ENCODE measurements around the gene ZFYVE16. TPM values are rescaled to one million over a fixed set of nuclear protein-coding genes. Genes with fewer than 3 reads are reported as not detected.
"Not testable (repeated sequence)": the region's sequence is repeated elsewhere in the genome, so short reads cannot be mapped to it uniquely, and the experiment has no call there.

The ZFYVE16 gene
- total and polyA plus RNA-seq, 4 donors = 63.3 to 113 (median 72.5) TPM

GRCh38 chr5:80408484-80409366, 861 bp downstream of the ZFYVE16 start:
- no peaks in the 10 kb centered on the region for H3K9me3 ChIP-seq (ENCODE audit: control insufficient read depth, insufficient read depth, low read length)
- H3K27me3 ChIP-seq (ENCODE audit: control insufficient read depth, insufficient read depth, low read length) = no peaks in the 10 kb centered on the region
- H3K36me3 ChIP-seq (ENCODE audit: control insufficient read depth, insufficient read depth, low read length) = peaks cover 8% of the 10 kb centered on the region
- peak overlapping the region; percentile 99 for H3K27ac ChIP-seq (ENCODE audit: low read depth, low read length)
- H3K4me3 ChIP-seq (ENCODE audit: low read depth, low read length) = peak overlapping the region; percentile 94
- DNase-seq (ENCODE audit: low read depth in 4 of 6, low spot score in 6 of 6) = peak in 4 of 6 donors; percentile 44 to 88 (median 68)
- WGBS (ENCODE audit: insufficient coverage) = 0% methylated on average over 14 of the region's 24 CpGs
- peaks cover 8% of the 10 kb centered on the region for H3K4me1 ChIP-seq (ENCODE audit: control insufficient read depth, insufficient read depth, low read length)

GRCh38 chr5:80409367-80409966, 1.6 kb downstream of the ZFYVE16 start:
- H3K9me3 ChIP-seq (ENCODE audit: control insufficient read depth, insufficient read depth, low read length) = no peaks in the 10 kb centered on the region
- peak overlapping the region; percentile 49 for H3K27ac ChIP-seq (ENCODE audit: low read depth, low read length)
- H3K36me3 ChIP-seq (ENCODE audit: control insufficient read depth, insufficient read depth, low read length) = peaks cover 8% of the 10 kb centered on the region
- H3K4me1 ChIP-seq (ENCODE audit: control insufficient read depth, insufficient read depth, low read length) = peaks cover 8% of the 10 kb centered on the region
- peak in 4 of 6 donors; percentile 9 to 50 (median 38) for DNase-seq (ENCODE audit: low read depth in 4 of 6, low spot score in 6 of 6)
- peak overlapping the region; percentile 94 for H3K4me3 ChIP-seq (ENCODE audit: low read depth, low read length)
- H3K27me3 ChIP-seq (ENCODE audit: control insufficient read depth, insufficient read depth, low read length) = no peaks in the 10 kb centered on the region
- 9% methylated on average over 2 of the region's 6 CpGs for WGBS (ENCODE audit: insufficient coverage)

GRCh38 chr5:80411589-80412219, 3.8 kb downstream of the ZFYVE16 start:
- no peak overlapping the region for H3K27ac ChIP-seq (ENCODE audit: low read depth, low read length)
- peaks cover 8% of the 10 kb centered on the region for H3K4me1 ChIP-seq (ENCODE audit: control insufficient read depth, insufficient read depth, low read length)
- WGBS (ENCODE audit: insufficient coverage) = 78% methylated on average over 1 of the region's 3 CpGs
- H3K9me3 ChIP-seq (ENCODE audit: control insufficient read depth, insufficient read depth, low read length) = no peaks in the 10 kb centered on the region
- no peaks in the 10 kb centered on the region for H3K27me3 ChIP-seq (ENCODE audit: control insufficient read depth, insufficient read depth, low read length)
- H3K36me3 ChIP-seq (ENCODE audit: control insufficient read depth, insufficient read depth, low read length) = peaks cover 8% of the 10 kb centered on the region
- H3K4me3 ChIP-seq (ENCODE audit: low read depth, low read length) = no peak overlapping the region
- no peak for DNase-seq (ENCODE audit: low read depth in 4 of 6, low spot score in 6 of 6)

GRCh38 chr5:80414113-80414512, 6.2 kb downstream of the ZFYVE16 start:
- Histone ChIP-seq H3K9me3 (ENCODE audit: control insufficient read depth, insufficient read depth, low read length) (no peaks in the 10 kb centered on the region), H3K27me3 (ENCODE audit: control insufficient read depth, insufficient read depth, low read length) (no peaks in the 10 kb centered on the region), H3K4me3 (ENCODE audit: low read depth, low read length) (no peak overlapping the region), H3K36me3 (ENCODE audit: control insufficient read depth, insufficient read depth, low read length) (peaks cover 11% of the 10 kb centered on the region), H3K27ac (ENCODE audit: low read depth, low read length) (no peak overlapping the region), H3K4me1 (ENCODE audit: control insufficient read depth, insufficient read depth, low read length) (peaks cover 3% of the 10 kb centered on the region)
- DNase-seq (ENCODE audit: low read depth in 4 of 6, low spot score in 6 of 6) = no peak
- WGBS (ENCODE audit: insufficient coverage) = 100% methylated on average over 1 of the region's 1 CpG

- H3K4me3 ChIP-seq (ENCODE audit: low read depth, low read length) = no peak overlapping the region
- no peak for DNase-seq (ENCODE audit: low read depth in 4 of 6, low spot score in 6 of 6)
- H3K9me3 ChIP-seq (ENCODE audit: control insufficient read depth, insufficient read depth, low read length) = no peaks in the 10 kb centered on the region
- H3K36me3 ChIP-seq (ENCODE audit: control insufficient read depth, insufficient read depth, low read length) = peaks cover 7% of the 10 kb centered on the region
- no CpG with 5 or more reads among the region's 1 CpG for WGBS (ENCODE audit: insufficient coverage)
- no peaks in the 10 kb centered on the region for H3K4me1 ChIP-seq (ENCODE audit: control insufficient read depth, insufficient read depth, low read length)
- no peak overlapping the region for H3K27ac ChIP-seq (ENCODE audit: low read depth, low read length)
- H3K27me3 ChIP-seq (ENCODE audit: control insufficient read depth, insufficient read depth, low read length) = no peaks in the 10 kb centered on the region
Observed at GRCh38 chr5:80417973-80418372, 10.1 kb downstream of the ZFYVE16 start.

- not testable (repeated sequence) for H3K27me3 ChIP-seq (ENCODE audit: control insufficient read depth, insufficient read depth, low read length); H3K4me3 ChIP-seq (ENCODE audit: low read depth, low read length); H3K9me3 ChIP-seq (ENCODE audit: control insufficient read depth, insufficient read depth, low read length); H3K4me1 ChIP-seq (ENCODE audit: control insufficient read depth, insufficient read depth, low read length); DNase-seq (ENCODE audit: low read depth in 4 of 6, low spot score in 6 of 6); H3K27ac ChIP-seq (ENCODE audit: low read depth, low read length); H3K36me3 ChIP-seq (ENCODE audit: control insufficient read depth, insufficient read depth, low read length)
- 100% methylated on average over 2 of the region's 3 CpGs for WGBS (ENCODE audit: insufficient coverage)
Observed at GRCh38 chr5:80424365-80424764, 16.5 kb downstream of the ZFYVE16 start.

- H3K36me3 ChIP-seq (ENCODE audit: control insufficient read depth, insufficient read depth, low read length) = peaks cover 16% of the 10 kb centered on the region
- H3K9me3 ChIP-seq (ENCODE audit: control insufficient read depth, insufficient read depth, low read length) = no peaks in the 10 kb centered on the region
- no peaks in the 10 kb centered on the region for H3K4me1 ChIP-seq (ENCODE audit: control insufficient read depth, insufficient read depth, low read length)
- H3K27me3 ChIP-seq (ENCODE audit: control insufficient read depth, insufficient read depth, low read length) = no peaks in the 10 kb centered on the region
- 89% methylated on average over 3 of the region's 8 CpGs for WGBS (ENCODE audit: insufficient coverage)
- no peak overlapping the region for H3K4me3 ChIP-seq (ENCODE audit: low read depth, low read length)
- H3K27ac ChIP-seq (ENCODE audit: low read depth, low read length) = no peak overlapping the region
- DNase-seq (ENCODE audit: low read depth in 4 of 6, low spot score in 6 of 6) = no peak
Observed at GRCh38 chr5:80435476-80435875, 27.6 kb downstream of the ZFYVE16 start.

GRCh38 chr5:80437326-80437725, 29.5 kb downstream of the ZFYVE16 start:
- no peak for DNase-seq (ENCODE audit: low read depth in 4 of 6, low spot score in 6 of 6)
- Histone ChIP-seq H3K9me3 (ENCODE audit: control insufficient read depth, insufficient read depth, low read length) (no peaks in the 10 kb centered on the region), H3K27me3 (ENCODE audit: control insufficient read depth, insufficient read depth, low read length) (no peaks in the 10 kb centered on the region), H3K4me3 (ENCODE audit: low read depth, low read length) (no peak overlapping the region), H3K27ac (ENCODE audit: low read depth, low read length) (no peak overlapping the region), H3K4me1 (ENCODE audit: control insufficient read depth, insufficient read depth, low read length) (no peaks in the 10 kb centered on the region), H3K36me3 (ENCODE audit: control insufficient read depth, insufficient read depth, low read length) (peaks cover 19% of the 10 kb centered on the region)
- no CpG with 5 or more reads among the region's 3 CpGs for WGBS (ENCODE audit: insufficient coverage)

- no peaks in the 10 kb centered on the region for H3K9me3 ChIP-seq (ENCODE audit: control insufficient read depth, insufficient read depth, low read length)
- no peak for DNase-seq (ENCODE audit: low read depth in 4 of 6, low spot score in 6 of 6)
- no CpG with 5 or more reads among the region's 4 CpGs for WGBS (ENCODE audit: insufficient coverage)
- H3K4me3 ChIP-seq (ENCODE audit: low read depth, low read length) = no peak overlapping the region
- no peak overlapping the region for H3K27ac ChIP-seq (ENCODE audit: low read depth, low read length)
- no peaks in the 10 kb centered on the region for H3K27me3 ChIP-seq (ENCODE audit: control insufficient read depth, insufficient read depth, low read length)
- peaks cover 21% of the 10 kb centered on the region for H3K36me3 ChIP-seq (ENCODE audit: control insufficient read depth, insufficient read depth, low read length)
- H3K4me1 ChIP-seq (ENCODE audit: control insufficient read depth, insufficient read depth, low read length) = no peaks in the 10 kb centered on the region
Observed at GRCh38 chr5:80438739-80439138, 30.9 kb downstream of the ZFYVE16 start.
